ENCODE data around the gene PLD6.

PLD6 gene

GRCh38 chr17:17229416-17230384 is 23.6 kb upstream of the PLD6 start:
- Histone ChIP-seq H3K79me2 (ENCODE audit: insufficient read depth, low read length) (peaks cover 5% of the 10 kb centered on the region; the same call in 1 of the 2 replicates), H2AFZ (ENCODE audit: low read length) (no peak overlapping the region), H3K36me3 (ENCODE audit: insufficient read depth, low read length) (peaks cover 47% of the 10 kb centered on the region; the same call in 1 of the 2 replicates), H3K4me1 (ENCODE audit: insufficient read depth, low read length, poor library complexity, severe bottlenecking) (no peaks in the 10 kb centered on the region), H3K9me3 (ENCODE audit: insufficient read depth, low read depth, low read length) (no peaks in the 10 kb centered on the region), H3K9ac (ENCODE audit: low read depth, low read length, poor library complexity, severe bottlenecking) (no peak overlapping the region), H3K4me2 (ENCODE audit: low read depth, low read length, poor library complexity, severe bottlenecking) (no peak overlapping the region), H3K27me3 (ENCODE audit: insufficient read depth, low read length, poor library complexity, severe bottlenecking) (no peaks in the 10 kb centered on the region), H4K20me1 (ENCODE audit: insufficient read depth, low read length, poor library complexity, severe bottlenecking) (no peaks in the 10 kb centered on the region), H3K9me2 (replicated peaks; ENCODE audit: low read depth, low read length) (no peaks in the 10 kb centered on the region), H3K4me3 (ENCODE audit: low read length, poor library complexity, severe bottlenecking) (no peak overlapping the region), H3F3A (ENCODE audit: low read depth) (no peaks in the 10 kb centered on the region)
- no peak for TF ChIP-seq EZH2phosphoT487 (IDR thresholded peaks at IDR 0.05; ENCODE audit: borderline replicate concordance)
- no peak for TF ChIP-seq CTCF (conservative IDR thresholded peaks at IDR 0.05; ENCODE audit: low read length)

- TF ChIP-seq CTCF (conservative IDR thresholded peaks at IDR 0.05; ENCODE audit: low read length) (no peak), EZH2phosphoT487 (IDR thresholded peaks at IDR 0.05; ENCODE audit: borderline replicate concordance) (no peak)
- no peaks in the 10 kb centered on the region for H3K4me1 ChIP-seq (ENCODE audit: insufficient read depth, low read length, poor library complexity, severe bottlenecking)
- no peak overlapping the region for H3K9ac ChIP-seq (ENCODE audit: low read depth, low read length, poor library complexity, severe bottlenecking)
- H3K4me2 ChIP-seq (ENCODE audit: low read depth, low read length, poor library complexity, severe bottlenecking): no peak overlapping the region
- no peaks in the 10 kb centered on the region for H3K9me2 ChIP-seq (replicated peaks; ENCODE audit: low read depth, low read length)
- H4K20me1 ChIP-seq (ENCODE audit: insufficient read depth, low read length, poor library complexity, severe bottlenecking): no peaks in the 10 kb centered on the region
- H3K9me3 ChIP-seq (ENCODE audit: insufficient read depth, low read depth, low read length): no peaks in the 10 kb centered on the region
- no peak overlapping the region for H3K4me3 ChIP-seq (ENCODE audit: low read length, poor library complexity, severe bottlenecking)
- H3K79me2 ChIP-seq (ENCODE audit: insufficient read depth, low read length): no peaks in the 10 kb centered on the region
- no peaks in the 10 kb centered on the region for H3F3A ChIP-seq (ENCODE audit: low read depth)
- no peak overlapping the region for H2AFZ ChIP-seq (ENCODE audit: low read length)
- no peaks in the 10 kb centered on the region for H3K27me3 ChIP-seq (ENCODE audit: insufficient read depth, low read length, poor library complexity, severe bottlenecking)
- peaks cover 55% of the 10 kb centered on the region; the same call in 1 of the 2 replicates for H3K36me3 ChIP-seq (ENCODE audit: insufficient read depth, low read length)
Measured at GRCh38 chr17:17228521-17229279, 22.6 kb upstream of the PLD6 start.

- no peak overlapping the region for H2AFZ ChIP-seq (ENCODE audit: low read length)
- H3K27me3 ChIP-seq (ENCODE audit: insufficient read depth, low read length, poor library complexity, severe bottlenecking): no peaks in the 10 kb centered on the region
- no peaks in the 10 kb centered on the region for H3K79me2 ChIP-seq (ENCODE audit: insufficient read depth, low read length)
- no peak overlapping the region for H3K4me2 ChIP-seq (ENCODE audit: low read depth, low read length, poor library complexity, severe bottlenecking)
- H3K9me2 ChIP-seq (replicated peaks; ENCODE audit: low read depth, low read length): no peaks in the 10 kb centered on the region
- H3F3A ChIP-seq (ENCODE audit: low read depth): no peaks in the 10 kb centered on the region
- H3K4me1 ChIP-seq (ENCODE audit: insufficient read depth, low read length, poor library complexity, severe bottlenecking): no peaks in the 10 kb centered on the region
- H3K4me3 ChIP-seq (ENCODE audit: low read length, poor library complexity, severe bottlenecking): no peak overlapping the region
- H3K9ac ChIP-seq (ENCODE audit: low read depth, low read length, poor library complexity, severe bottlenecking): no peak overlapping the region
- H4K20me1 ChIP-seq (ENCODE audit: insufficient read depth, low read length, poor library complexity, severe bottlenecking): no peaks in the 10 kb centered on the region
- no peak for TF ChIP-seq EZH2phosphoT487 (IDR thresholded peaks at IDR 0.05; ENCODE audit: borderline replicate concordance)
- no peak for TF ChIP-seq CTCF (conservative IDR thresholded peaks at IDR 0.05; ENCODE audit: low read length)
- peaks cover 57% of the 10 kb centered on the region; the same call in 1 of the 2 replicates for H3K36me3 ChIP-seq (ENCODE audit: insufficient read depth, low read length)
- H3K9me3 ChIP-seq (ENCODE audit: insufficient read depth, low read depth, low read length): no peaks in the 10 kb centered on the region
Measured at GRCh38 chr17:17227608-17228520, 21.7 kb upstream of the PLD6 start.

Data from Loucy (cell line).